ENCODE results near the gene ZC3HAV1. TPM values are rescaled to one million over a fixed set of nuclear protein-coding genes. Genes with fewer than 3 reads are reported as not detected.

Gene ZC3HAV1
- total and polyA plus RNA-seq, 9 of the 15 experiments (the other 6 are each of a cell fraction or from before 2014, with no cell fraction given): 11.9 to 40.5 (median 23.9) TPM

DNA sequence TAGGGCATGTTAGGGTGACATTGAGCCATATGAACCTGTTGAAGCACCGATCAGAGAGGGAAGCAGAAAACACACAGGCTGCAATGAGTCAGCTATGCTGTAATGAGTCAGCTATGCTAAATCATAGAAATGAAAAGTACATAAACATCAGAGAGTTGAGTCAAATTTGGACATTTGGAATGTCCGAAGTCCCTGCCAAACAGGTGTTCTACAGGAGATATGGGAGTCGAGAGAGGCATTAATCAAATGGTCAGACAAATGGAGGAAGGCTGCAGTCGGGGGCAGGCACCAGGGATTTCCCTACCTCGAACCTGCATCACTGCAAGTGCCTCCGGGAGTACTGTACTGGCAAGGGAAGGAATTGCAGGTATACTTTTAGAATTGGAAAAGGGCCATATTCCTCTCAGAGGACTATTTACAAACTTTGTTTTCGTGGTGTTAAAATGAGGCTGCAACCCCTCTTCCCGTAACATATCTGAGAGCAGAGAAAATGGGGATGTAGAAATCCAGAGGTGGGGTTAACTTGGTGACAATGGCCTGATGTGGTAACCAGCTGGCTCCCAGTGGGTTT lies 8.8 kb upstream of the ZC3HAV1 start (continued):
- TF ChIP-seq, protein P1, sequence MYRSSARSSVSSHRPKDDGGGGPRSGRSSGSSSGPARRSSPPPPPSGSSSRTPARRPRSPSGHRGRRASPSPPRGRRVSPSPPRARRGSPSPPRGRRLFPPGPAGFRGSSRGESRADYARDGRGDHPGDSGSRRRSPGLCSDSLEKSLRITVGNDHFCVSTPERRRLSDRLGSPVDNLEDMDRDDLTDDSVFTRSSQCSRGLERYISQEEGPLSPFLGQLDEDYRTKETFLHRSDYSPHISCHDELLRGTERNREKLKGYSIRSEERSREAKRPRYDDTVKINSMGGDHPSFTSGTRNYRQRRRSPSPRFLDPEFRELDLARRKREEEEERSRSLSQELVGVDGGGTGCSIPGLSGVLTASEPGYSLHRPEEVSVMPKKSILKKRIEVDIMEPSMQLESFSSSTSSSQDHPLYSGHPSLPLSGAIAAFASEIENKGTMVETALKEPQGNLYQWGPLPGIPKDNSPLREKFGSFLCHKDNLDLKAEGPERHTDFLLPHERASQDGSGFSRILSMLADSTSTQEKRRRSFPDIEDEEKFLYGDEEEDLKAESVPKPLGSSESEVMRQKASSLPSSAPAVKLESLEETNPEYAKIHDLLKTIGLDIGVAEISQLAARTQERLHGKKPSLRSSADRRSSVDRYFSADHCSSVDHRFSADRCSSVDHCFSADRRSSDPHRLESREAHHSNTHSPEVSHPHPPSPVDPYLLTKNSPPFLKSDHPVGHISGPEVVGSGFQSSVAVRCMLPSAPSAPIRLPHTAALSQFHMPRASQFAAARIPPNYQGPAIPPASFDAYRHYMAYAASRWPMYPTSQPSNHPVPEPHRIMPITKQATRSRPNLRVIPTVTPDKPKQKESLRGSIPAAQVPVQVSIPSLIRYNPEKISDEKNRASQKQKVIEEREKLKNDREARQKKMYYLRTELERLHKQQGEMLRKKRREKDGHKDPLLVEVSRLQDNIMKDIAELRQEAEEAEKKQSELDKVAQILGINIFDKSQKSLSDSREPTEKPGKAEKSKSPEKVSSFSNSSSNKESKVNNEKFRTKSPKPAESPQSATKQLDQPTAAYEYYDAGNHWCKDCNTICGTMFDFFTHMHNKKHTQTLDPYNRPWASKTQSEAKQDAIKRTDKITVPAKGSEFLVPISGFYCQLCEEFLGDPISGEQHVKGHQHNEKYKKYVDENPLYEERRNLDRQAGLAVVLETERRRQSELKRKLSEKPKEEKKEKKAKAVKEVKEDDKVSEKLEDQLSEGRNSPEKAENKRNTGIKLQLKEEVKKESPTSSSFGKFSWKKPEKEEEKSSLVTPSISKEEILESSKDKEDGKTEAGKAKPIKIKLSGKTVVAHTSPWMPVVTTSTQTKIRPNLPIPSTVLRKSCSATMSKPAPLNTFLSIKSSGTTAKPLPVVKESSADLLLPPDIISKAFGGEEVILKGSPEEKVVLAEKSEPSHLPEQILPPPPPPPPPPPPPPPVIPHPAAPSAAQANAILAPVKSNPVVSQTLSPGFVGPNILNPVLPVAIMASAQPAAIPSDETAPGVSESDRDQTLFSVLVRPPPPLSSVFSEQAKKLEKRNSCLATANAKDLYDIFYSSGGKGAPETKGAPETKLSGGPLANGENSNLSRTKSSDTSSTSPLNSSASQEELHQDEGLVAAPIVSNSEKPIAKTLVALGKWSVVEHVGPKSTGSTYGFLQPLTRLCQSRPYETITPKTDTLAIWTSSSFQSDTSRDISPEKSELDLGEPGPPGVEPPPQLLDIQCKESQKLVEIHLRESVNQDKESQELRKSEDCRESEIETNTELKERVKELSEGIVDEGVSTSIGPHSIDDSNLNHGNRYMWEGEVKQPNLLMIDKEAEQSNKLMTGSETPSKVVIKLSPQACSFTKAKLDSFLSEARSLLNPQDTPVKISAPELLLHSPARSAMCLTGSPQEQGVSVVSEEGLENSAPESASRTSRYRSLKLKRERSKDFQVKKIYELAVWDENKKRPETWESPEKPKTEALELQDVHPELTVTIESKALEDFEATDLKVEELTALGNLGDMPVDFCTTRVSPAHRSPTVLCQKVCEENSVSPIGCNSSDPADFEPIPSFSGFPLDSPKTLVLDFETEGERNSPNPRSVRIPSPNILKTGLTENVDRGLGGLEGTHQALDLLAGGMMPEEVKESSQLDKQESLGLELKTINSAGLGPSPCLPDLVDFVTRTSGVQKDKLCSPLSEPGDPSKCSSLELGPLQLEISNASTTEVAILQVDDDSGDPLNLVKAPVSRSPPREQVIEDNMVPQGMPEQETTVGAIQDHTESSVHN (IDR thresholded peaks at IDR 0.05; ENCODE audit: borderline replicate concordance in 1 of 2, low read depth in 1 of 2): peak in 1 of 2 experiments; percentile 88; a peak in 1 of 4 replicates
- TF ChIP-seq SIN3A (IDR thresholded peaks at IDR 0.05; ENCODE audit: borderline replicate concordance in 2 of 2, control insufficient read depth in 1 of 2, low read depth in 2 of 2, low read length in 2 of 2): no peak
- TF ChIP-seq MTF1 (CRISPR knock-in tag; IDR thresholded peaks at IDR 0.05; ENCODE audit: borderline replicate concordance): 0 out of 2 replicates have a peak, but pooled peaks have one; percentile 46
- TF ChIP-seq PKNOX1 (IDR thresholded peaks at IDR 0.05): peak; percentile 95
- 0 out of 2 replicates have a peak, but pooled peaks have one; percentile 12 for TF ChIP-seq TOE1 (IDR thresholded peaks at IDR 0.05; ENCODE audit: borderline replicate concordance)
- TF ChIP-seq TOE1 (CRISPR knock-in tag; IDR thresholded peaks at IDR 0.05; ENCODE audit: borderline replicate concordance, low read depth): no peak
- TF ChIP-seq SMAD3 (CRISPR knock-in tag; conservative IDR thresholded peaks at IDR 0.05): no peak; the same call in 1 of the 2 replicates
- TF ChIP-seq, protein P2, sequence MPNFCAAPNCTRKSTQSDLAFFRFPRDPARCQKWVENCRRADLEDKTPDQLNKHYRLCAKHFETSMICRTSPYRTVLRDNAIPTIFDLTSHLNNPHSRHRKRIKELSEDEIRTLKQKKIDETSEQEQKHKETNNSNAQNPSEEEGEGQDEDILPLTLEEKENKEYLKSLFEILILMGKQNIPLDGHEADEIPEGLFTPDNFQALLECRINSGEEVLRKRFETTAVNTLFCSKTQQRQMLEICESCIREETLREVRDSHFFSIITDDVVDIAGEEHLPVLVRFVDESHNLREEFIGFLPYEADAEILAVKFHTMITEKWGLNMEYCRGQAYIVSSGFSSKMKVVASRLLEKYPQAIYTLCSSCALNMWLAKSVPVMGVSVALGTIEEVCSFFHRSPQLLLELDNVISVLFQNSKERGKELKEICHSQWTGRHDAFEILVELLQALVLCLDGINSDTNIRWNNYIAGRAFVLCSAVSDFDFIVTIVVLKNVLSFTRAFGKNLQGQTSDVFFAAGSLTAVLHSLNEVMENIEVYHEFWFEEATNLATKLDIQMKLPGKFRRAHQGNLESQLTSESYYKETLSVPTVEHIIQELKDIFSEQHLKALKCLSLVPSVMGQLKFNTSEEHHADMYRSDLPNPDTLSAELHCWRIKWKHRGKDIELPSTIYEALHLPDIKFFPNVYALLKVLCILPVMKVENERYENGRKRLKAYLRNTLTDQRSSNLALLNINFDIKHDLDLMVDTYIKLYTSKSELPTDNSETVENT (CRISPR knock-in tag; IDR thresholded peaks at IDR 0.05): no peak
- TF ChIP-seq ZBTB49 (CRISPR knock-in tag; IDR thresholded peaks at IDR 0.05; ENCODE audit: borderline replicate concordance): no peak
- no peak for TF ChIP-seq TAF1 (IDR thresholded peaks at IDR 0.05; ENCODE audit: control insufficient read depth, extremely low read depth, insufficient read depth, low read length, severe bottlenecking)

Data from K562 (cell line).